NCI-H748 treated with DMSO at 0.1 percent for 48 hours (cell line): ENCODE measurements around the gene RRAS2.
"Not testable (repeated sequence)": the region's sequence is repeated elsewhere in the genome, so short reads cannot be mapped to it uniquely, and the experiment has no call there.

ENCODE experiments used
- DNase-seq: peaks from one replicate; lab custom pipeline; 2025; lab: John Stamatoyannopoulos, UW

The RRAS2 gene

GRCh38 chr11:14371249-14371648 lies 12.3 kb upstream of the RRAS2 start:
- DNase-seq: no peak

DNA sequence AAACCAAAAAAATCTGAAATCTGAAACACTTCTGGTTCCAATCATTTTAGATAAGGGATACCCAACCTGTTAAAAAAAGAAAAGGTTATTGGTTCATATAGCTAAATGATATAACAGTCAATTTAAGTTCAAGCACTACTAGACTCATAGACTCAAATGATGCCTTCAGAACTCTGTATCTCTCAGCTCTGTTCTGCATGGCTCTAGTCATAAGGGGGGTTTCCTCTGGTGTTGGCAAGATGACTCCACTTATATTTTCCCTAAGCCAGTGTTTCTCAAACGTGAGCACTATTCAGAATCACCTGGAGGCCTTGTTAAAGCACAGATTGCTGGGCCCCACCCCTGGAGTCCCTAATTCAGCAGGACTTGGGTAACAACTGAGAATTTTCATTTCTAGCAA lies 11.5 kb upstream of the RRAS2 start:
- no peak for DNase-seq

- DNase-seq: no peak
Measured at GRCh38 chr11:14369598-14369997, 10.6 kb upstream of the RRAS2 start.

GRCh38 chr11:14366936-14367335 lies 8.0 kb upstream of the RRAS2 start:
- DNase-seq: no peak

GRCh38 chr11:14364322-14364721 lies 5.3 kb upstream of the RRAS2 start:
- DNase-seq: no peak

- DNase-seq: no peak
Measured at GRCh38 chr11:14362611-14363010, 3.6 kb upstream of the RRAS2 start.

DNA sequence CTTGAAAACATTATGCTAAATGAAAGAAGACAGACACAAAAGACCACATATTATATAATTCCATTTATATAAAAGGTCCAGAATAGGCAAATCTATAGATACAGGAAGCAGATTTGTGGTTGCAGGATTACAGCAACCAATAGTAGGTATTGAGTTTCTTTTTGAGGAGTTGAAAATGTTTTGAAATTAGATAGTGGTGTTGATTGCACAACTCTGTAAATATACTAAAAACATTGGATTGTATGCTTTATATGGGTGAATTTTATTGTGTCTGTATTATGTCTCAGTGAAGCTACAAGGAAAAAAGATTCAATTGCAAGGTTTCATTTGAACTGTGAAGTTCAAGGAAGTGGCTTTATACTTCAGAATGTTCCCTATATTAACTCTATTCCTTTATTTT lies 3.0 kb upstream of the RRAS2 start:
- DNase-seq: no peak

DNA sequence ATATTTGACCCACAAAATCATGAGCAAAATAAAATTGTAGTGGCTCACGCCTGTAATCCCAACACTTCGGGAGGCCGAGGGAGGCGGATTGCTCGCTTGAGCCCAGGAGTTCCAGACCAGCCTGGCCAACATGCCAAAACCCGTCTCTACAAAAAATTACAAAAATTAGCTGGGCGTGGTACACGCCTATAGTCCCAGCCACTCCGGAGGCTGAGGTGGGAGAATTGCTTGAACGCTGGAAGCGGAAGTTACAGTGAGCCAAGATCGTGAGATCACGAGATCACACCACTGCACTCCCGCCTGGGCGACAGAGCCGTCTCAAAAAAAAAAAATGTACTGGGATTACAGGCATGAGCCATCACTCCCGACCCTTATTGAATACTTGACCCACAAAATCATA lies 2.0 kb upstream of the RRAS2 start:
- DNase-seq: no peak

DNA sequence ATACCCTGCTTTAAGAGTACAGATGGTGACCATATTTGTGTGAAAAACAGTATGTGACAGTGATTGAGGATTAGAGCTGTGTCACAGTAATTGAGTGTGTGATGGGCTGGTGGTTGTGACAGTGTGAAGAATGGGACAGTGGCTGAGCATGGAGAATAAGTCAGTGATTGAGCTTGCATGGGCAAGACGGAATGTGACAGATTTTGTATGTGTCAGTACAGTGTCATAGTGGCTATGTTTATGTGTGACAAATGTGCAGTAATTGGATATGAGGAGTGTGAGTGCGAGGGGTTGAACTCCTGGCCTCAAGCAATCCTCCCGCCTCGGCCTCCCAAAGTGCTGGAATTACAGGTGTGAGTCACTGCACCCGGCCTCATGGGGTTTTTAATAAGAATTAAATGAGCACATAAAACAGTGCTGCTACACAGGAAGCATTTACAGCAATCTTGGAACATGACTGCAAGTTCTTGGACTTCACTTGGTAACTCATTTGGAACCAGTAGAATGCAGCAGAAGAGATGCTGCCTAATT lies 583 bp upstream of the RRAS2 start:
- DNase-seq: no peak

DNA sequence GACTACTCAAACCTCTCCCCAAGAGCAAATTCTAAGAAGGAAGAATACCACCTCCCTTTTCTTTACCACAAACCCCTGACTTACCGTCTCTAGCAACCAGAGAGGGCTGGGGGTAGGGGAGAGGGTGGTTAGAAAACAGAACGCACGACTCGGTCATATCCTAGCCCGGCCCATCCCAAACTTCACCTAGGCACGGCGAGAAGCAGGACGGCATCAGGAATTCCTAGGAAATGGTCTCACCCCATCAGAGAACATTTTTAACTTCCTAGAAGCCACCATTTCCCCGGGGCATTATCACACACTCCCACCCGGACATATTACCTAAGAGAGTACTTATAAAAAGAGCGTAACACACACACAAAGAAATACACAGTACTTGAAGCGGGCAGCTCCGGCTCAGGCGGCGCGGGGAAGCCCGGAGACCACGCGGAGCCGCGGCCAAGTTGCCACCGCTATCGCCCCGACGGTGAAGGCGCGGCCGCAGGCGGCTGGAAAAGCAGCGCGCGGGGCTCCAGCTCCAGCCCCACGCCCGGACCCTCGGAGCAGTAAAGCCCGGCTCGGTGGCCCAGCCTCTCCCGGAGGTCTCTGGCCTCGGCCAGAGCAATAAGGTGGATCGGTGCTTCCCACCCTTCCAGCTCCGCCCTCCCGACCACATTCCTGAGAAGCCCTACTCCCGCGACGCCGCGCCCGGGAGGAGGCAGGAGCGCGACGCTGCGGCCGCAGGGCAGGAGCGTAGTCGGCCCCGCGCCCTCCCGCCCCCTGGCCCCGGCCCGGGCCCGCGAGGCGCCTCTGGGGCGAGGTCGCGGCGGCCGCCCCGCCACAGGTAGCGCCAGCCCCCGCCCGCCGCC lies 878 bp downstream of the RRAS2 start:
- no peak for DNase-seq

DNA sequence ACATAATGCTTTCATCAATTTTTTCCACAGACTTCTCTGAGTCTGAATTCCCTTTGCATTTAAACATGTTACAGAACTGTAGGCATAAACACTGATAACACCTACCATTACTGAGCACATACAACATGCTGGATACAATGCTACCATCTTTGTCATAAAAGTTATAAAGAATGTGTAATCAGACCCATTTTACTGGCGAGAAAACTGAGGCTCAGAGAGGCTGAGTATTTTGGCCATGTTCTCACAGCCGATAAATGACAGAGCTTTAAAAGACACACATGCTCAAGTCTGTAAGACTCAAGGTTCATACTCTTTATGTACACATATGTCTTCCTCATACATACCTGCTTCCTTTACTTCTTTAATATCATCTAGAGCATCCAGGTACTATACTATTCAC lies 2.6 kb downstream of the RRAS2 start:
- no peak for DNase-seq

DNA sequence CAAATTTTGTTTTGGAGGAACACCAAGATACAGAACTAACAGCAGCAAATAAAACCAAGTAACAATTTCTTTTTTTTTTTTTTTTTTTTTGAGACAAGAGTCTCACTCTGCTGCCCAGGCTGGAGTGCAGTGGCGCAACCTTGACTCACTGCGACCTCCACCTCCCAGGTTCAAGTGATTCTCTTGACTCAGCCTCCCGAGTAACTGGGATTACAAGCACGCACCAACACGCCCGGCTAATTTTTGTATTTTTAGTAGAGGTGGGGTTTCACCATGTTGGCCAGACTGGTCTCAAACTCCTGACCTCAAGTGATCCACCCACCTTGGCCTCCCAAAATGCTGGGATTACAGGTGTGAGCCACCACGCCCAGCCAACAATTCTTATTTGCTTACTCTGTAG lies 4.4 kb downstream of the RRAS2 start:
- not testable (repeated sequence) for DNase-seq

DNA sequence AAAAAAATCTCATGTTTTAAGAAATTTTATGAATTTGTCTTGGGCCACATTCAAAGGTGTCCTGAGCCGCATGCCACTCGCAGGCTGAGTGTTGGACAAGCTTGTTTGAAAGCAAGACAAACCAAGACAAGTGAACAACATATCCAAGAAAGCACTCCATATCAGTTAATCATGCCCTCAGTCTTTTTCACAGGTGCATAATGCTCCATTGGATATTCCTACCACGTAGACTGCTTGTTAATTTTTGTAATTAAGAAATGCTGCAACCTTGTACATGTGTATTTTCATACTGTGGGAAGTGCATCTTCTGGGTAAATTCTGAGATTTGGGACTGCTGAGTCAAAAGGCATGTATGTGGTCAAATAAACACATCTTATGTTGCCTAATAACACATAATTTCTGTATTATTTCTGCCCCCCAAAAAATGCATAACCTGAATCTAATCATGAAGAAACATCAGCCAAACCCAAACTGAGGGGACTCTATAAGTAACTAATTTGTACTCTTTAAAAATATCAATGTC lies 8.2 kb downstream of the RRAS2 start:
- DNase-seq: no peak

DNA sequence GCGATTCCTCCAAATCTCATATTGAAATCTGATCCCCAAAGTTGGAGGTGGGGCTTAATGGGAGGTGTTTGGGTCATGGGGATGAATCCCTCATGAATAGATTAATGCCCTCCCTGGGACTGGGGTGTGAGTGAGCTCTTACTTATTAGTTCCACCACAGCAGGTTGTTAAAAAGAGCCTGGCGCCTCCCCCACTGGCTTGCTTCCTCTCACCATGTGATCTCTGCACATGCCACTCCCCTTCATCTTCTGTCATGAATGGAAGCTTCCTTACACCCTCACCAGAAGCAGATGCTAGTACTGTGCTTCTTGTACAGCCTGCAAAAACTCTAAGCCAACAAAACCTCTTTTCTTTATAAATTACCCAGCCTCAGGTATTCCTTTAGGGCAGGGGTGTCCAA lies 8.8 kb downstream of the RRAS2 start:
- no peak for DNase-seq

DNA sequence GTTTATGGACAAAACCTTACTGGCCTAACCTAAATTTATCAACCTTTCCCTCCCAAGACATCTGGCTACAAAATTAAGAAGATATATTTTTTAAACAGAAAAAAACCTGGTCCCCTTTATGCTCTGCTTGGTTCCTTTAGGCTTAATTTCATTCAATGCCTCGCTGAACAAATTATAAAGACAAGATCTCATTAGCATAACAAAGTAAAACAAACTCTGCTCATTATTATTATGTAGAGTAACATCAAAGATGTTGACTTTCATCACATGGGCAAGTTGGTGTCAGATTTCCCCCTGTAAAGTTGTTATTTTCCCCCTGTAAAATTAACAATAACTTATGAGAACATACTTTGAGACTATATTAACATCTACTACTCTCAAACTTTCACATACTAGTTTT lies 11.0 kb downstream of the RRAS2 start:
- peak; percentile 8 for DNase-seq

GRCh38 chr11:14347494-14347893 lies 11.5 kb downstream of the RRAS2 start:
- DNase-seq: no peak

DNA sequence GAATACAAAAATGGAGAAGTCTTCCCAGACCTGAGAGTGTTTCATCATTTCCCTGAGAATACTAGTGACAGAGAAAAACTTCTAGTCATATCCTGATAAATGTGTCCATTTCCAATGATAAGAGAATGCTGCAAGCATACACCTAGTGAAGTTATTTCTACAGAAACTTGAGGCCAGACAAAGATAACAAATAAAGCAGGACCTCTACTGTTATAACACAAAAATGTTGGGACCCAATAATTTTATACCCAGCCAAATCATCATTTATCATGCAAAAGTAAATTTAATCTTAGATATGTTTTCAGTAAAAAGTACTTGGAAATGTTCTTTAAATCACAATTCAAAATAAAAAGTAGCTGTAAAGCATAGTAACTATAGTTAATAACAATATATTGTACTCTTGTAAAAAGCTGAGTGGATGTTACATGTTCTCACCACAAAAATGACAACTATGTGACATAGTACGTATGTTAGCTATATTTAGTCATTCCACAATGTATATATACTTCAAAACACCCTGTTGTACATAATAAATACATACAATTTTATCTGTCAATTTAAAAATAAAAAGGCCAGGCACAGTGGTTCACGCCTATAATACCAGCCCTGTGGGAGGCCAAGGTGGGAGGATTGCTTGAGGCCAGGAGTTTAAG lies 12.6 kb downstream of the RRAS2 start:
- DNase-seq: no peak

DNA sequence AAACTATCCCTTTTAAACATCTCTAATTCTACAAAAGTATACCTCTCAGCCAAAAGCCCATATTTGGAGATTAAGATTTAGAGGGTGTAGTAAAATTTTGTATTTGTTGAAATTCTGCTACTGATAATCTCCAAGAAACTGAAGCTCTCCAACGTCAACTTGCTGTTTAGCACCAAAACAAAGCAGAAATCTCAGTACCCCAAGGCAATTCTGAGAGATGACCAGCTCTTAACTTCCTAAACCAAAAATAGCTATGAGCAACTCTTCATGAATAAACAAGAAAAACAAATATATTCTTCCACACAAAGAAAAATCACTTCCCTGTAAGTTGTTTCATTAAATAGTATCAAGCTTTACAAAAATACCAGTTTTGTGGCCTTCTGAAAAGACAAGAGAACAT lies 13.3 kb downstream of the RRAS2 start:
- no peak for DNase-seq

- DNase-seq: not testable (repeated sequence)
Measured at GRCh38 chr11:14345016-14345415, 14.0 kb downstream of the RRAS2 start.

DNA sequence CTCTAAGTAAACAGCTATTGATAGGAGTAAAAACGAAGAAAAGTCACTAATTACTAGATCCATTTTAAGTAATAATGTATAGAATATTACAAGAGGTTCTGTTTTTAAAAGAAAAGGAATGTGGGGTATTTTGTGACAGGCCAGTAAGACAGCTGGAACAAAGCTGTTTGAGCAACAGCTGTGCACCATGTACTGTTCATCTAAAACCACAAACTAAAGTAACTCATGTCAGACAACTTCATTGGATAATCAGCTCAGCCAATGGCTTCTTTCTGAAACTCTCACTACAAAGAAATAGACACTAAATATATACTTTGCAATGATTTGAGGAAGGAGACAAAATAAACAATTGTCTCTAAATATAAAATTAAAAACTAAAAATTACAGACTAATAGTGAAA lies 16.1 kb downstream of the RRAS2 start:
- no peak for DNase-seq

GRCh38 chr11:14341968-14342367 lies 17.0 kb downstream of the RRAS2 start:
- no peak for DNase-seq

DNA sequence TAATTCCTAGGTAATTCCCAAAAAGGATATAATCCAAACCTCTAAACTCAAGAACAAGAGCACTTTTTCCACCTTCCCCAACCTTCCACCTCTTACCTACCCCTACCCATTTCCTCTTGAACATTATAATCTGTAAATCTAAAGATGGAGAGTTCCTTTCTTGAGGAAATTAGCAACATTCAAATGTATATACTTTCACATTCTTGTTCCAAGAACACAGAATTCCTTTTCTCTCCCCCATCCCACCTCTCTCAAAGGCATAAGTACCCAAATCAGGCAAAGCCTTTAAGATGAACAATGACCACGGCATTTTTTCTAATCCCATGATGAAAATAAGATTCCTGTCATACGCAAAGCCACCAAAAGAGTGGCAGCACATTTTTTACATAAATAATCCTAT lies 18.3 kb downstream of the RRAS2 start:
- no peak for DNase-seq

GRCh38 chr11:14339356-14339755 lies 19.6 kb downstream of the RRAS2 start:
- no peak for DNase-seq
